IPS DF 6.9 (cell line): ENCODE results near the gene INHBC.
"Not testable (repeated sequence)": the region's sequence is repeated elsewhere in the genome, so short reads cannot be mapped to it uniquely, and the experiment has no call there.

Experiments
- DNase-seq: peaks from one replicate; pipeline ENCODE4 v3.0.0-alpha.2; 2013; ENCODE audit warnings: low read depth, low spot score
- H3K27ac ChIP-seq: one replicate; pipeline ENCODE4 v1.5.1; 2013; ENCODE audit warnings: low read length, control low read depth
- H3K27me3 ChIP-seq: 2 replicates; pipeline ENCODE4 v1.6.1; 2013; ENCODE audit warnings: mild to moderate bottlenecking, low read length; ENCODE audit not compliant: control insufficient read depth, insufficient read depth
- H3K36me3 ChIP-seq: 2 replicates; pipeline ENCODE4 v1.6.1; 2013; ENCODE audit warnings: low read length; ENCODE audit not compliant: control insufficient read depth, insufficient read depth
- H3K4me1 ChIP-seq: 2 replicates; pipeline ENCODE4 v1.6.1; 2013; ENCODE audit warnings: low read length; ENCODE audit not compliant: control insufficient read depth, insufficient read depth
- H3K4me3 ChIP-seq: 2 replicates; pipeline ENCODE4 v1.5.1; 2013; ENCODE audit warnings: mild to moderate bottlenecking, low read length
- H3K9me3 ChIP-seq: 2 replicates; pipeline ENCODE4 v1.6.1; 2013; ENCODE audit warnings: low read length, inconsistent platforms; ENCODE audit not compliant: control insufficient read depth, insufficient read depth
- WGBS: extraction: QIAGEN DNeasy Blood & Tissue Kit; methylation state at CpG from one replicate; pipeline ENCODE4 v1.1.7; 2013; ENCODE audit warnings: mixed read lengths, missing lambda C conversion rate; ENCODE audit not compliant: insufficient read length, insufficient coverage; 5-methylcytosine and 5-hydroxymethylcytosine counted together

The INHBC gene

GRCh38 chr12:57441846-57442427, 7.4 kb downstream of the INHBC start:
- Histone ChIP-seq H3K9me3 (no peaks in the 10 kb centered on the region; the same call in 1 of the 2 replicates), H3K4me3 (no peak overlapping the region), H3K4me1 (no peaks in the 10 kb centered on the region), H3K27ac (no peak overlapping the region), H3K36me3 (no peaks in the 10 kb centered on the region), H3K27me3 (no peaks in the 10 kb centered on the region)
- no peak for DNase-seq
- no CpG with 5 or more reads among the region's 1 CpG for WGBS

GRCh38 chr12:57444337-57444736, 9.8 kb downstream of the INHBC start:
- no CpG with 5 or more reads among the region's 6 CpGs for WGBS
- not testable (repeated sequence) for H3K4me1 ChIP-seq, H3K27ac ChIP-seq, DNase-seq, H3K27me3 ChIP-seq, H3K9me3 ChIP-seq, H3K4me3 ChIP-seq, H3K36me3 ChIP-seq

GRCh38 chr12:57444744-57445143, 10.2 kb downstream of the INHBC start:
- H3K9me3 ChIP-seq = no peaks in the 10 kb centered on the region; the same call in 1 of the 2 replicates
- no peaks in the 10 kb centered on the region for H3K36me3 ChIP-seq
- no peak for DNase-seq
- no peaks in the 10 kb centered on the region for H3K27me3 ChIP-seq
- H3K27ac ChIP-seq = no peak overlapping the region
- no peaks in the 10 kb centered on the region for H3K4me1 ChIP-seq
- H3K4me3 ChIP-seq = no peak overlapping the region
- no CpG with 5 or more reads among the region's 5 CpGs for WGBS

- no peak overlapping the region for H3K27ac ChIP-seq
- H3K9me3 ChIP-seq = no peaks in the 10 kb centered on the region; the same call in 1 of the 2 replicates
- no peak overlapping the region for H3K4me3 ChIP-seq
- no peaks in the 10 kb centered on the region for H3K36me3 ChIP-seq
- H3K27me3 ChIP-seq = no peaks in the 10 kb centered on the region
- no CpG with 5 or more reads among the region's 6 CpGs for WGBS
- H3K4me1 ChIP-seq = no peaks in the 10 kb centered on the region
- no peak for DNase-seq
Observed at GRCh38 chr12:57446292-57446960, 11.8 kb downstream of the INHBC start.

- Histone ChIP-seq H3K4me1 (0 out of 2 replicates have a peak, but pooled peaks cover 3% of the 10 kb centered on the region), H3K36me3 (no peaks in the 10 kb centered on the region), H3K27me3 (no peaks in the 10 kb centered on the region), H3K4me3 (no peak overlapping the region), H3K9me3 (no peaks in the 10 kb centered on the region), H3K27ac (no peak overlapping the region)
- no peak for DNase-seq
- WGBS = no CpG with 5 or more reads among the region's 2 CpGs
Observed at GRCh38 chr12:57448669-57449068, 14.1 kb downstream of the INHBC start.

GRCh38 chr12:57449375-57449774, 14.8 kb downstream of the INHBC start:
- Histone ChIP-seq H3K4me1 (peaks cover 3% of the 10 kb centered on the region; the same call in 1 of the 2 replicates), H3K9me3 (no peaks in the 10 kb centered on the region), H3K27me3 (no peaks in the 10 kb centered on the region), H3K27ac (no peak overlapping the region), H3K36me3 (no peaks in the 10 kb centered on the region), H3K4me3 (no peak overlapping the region)
- no CpG with 5 or more reads among the region's 7 CpGs for WGBS
- no peak for DNase-seq

GRCh38 chr12:57450057-57450456, 15.5 kb downstream of the INHBC start:
- WGBS = no CpG with 5 or more reads among the region's 3 CpGs
- Histone ChIP-seq H3K27me3 (no peaks in the 10 kb centered on the region), H3K9me3 (no peaks in the 10 kb centered on the region), H3K36me3 (no peaks in the 10 kb centered on the region), H3K4me3 (no peak overlapping the region), H3K27ac (no peak overlapping the region), H3K4me1 (peaks cover 7% of the 10 kb centered on the region; the same call in 1 of the 2 replicates)
- DNase-seq = no peak

- DNase-seq = no peak
- no peaks in the 10 kb centered on the region for H3K27me3 ChIP-seq
- peaks cover 8% of the 10 kb centered on the region; the same call in 1 of the 2 replicates for H3K4me1 ChIP-seq
- H3K4me3 ChIP-seq = no peak overlapping the region
- no peaks in the 10 kb centered on the region for H3K9me3 ChIP-seq
- WGBS = no CpG with 5 or more reads among the region's 6 CpGs
- no peak overlapping the region for H3K27ac ChIP-seq
- no peaks in the 10 kb centered on the region for H3K36me3 ChIP-seq
Observed at GRCh38 chr12:57451233-57451778, 16.7 kb downstream of the INHBC start.

- DNase-seq = no peak
- no CpG with 5 or more reads among the region's 9 CpGs for WGBS
- H3K27me3 ChIP-seq = no peaks in the 10 kb centered on the region
- H3K27ac ChIP-seq = no peak overlapping the region
- H3K4me3 ChIP-seq = no peak overlapping the region
- peaks cover 12% of the 10 kb centered on the region; the same call in 1 of the 2 replicates for H3K4me1 ChIP-seq
- H3K9me3 ChIP-seq = no peaks in the 10 kb centered on the region
- no peaks in the 10 kb centered on the region for H3K36me3 ChIP-seq
Observed at GRCh38 chr12:57452181-57452936, 17.8 kb downstream of the INHBC start.

GRCh38 chr12:57452937-57453509, 18.4 kb downstream of the INHBC start:
- H3K4me1 ChIP-seq = peaks cover 12% of the 10 kb centered on the region; the same call in 1 of the 2 replicates
- no peaks in the 10 kb centered on the region for H3K27me3 ChIP-seq
- DNase-seq = no peak
- no peak overlapping the region for H3K4me3 ChIP-seq
- H3K9me3 ChIP-seq = no peaks in the 10 kb centered on the region
- H3K36me3 ChIP-seq = no peaks in the 10 kb centered on the region
- H3K27ac ChIP-seq = no peak overlapping the region
- no CpG with 5 or more reads among the region's 7 CpGs for WGBS
